HEK293T (cell line): ENCODE data around the gene SH3D21.

ENCODE experiments used
- BHLHE40 ChIP-seq: fragments of 450-650 bp; IDR thresholded peaks from 2 replicates; pipeline ENCODE4 v1.6.1; 2016; ENCODE audit warnings: mild to moderate bottlenecking, moderate library complexity, borderline replicate concordance
- CTBP1 ChIP-seq: fragments of 450-650 bp; IDR thresholded peaks from 2 replicates; pipeline ENCODE4 v1.6.1; 2016; ENCODE audit warnings: borderline replicate concordance
- ELF4 ChIP-seq: fragments of 450-650 bp; IDR thresholded peaks from 2 replicates; pipeline ENCODE4 v1.6.1; 2017; ENCODE audit warnings: antibody characterized with exemption
- FOXA1 ChIP-seq: fragments of 450-650 bp; IDR thresholded peaks from 2 replicates; pipeline ENCODE4 v1.6.1; 2016; ENCODE audit warnings: mild to moderate bottlenecking
- FOXK2 ChIP-seq: fragments of 450-650 bp; IDR thresholded peaks from 2 replicates; pipeline ENCODE4 v1.6.1; 2016; ENCODE audit warnings: mild to moderate bottlenecking
- FOXM1 ChIP-seq: fragments of 450-650 bp; IDR thresholded peaks from 2 replicates; pipeline ENCODE4 v1.6.1; 2017; ENCODE audit warnings: mild to moderate bottlenecking, borderline replicate concordance
- L3MBTL2 ChIP-seq: fragments of 450-650 bp; conservative IDR thresholded peaks from 2 replicates; pipeline ENCODE4 v1.6.1; 2016; ENCODE audit warnings: mild to moderate bottlenecking
- LEF1 ChIP-seq: fragments of 450-650 bp; IDR thresholded peaks from 2 replicates; pipeline ENCODE4 v1.6.1; 2017; ENCODE audit warnings: mild to moderate bottlenecking, borderline replicate concordance
- NFRKB ChIP-seq: fragments of 450-650 bp; IDR thresholded peaks from 2 replicates; pipeline ENCODE4 v1.6.1; 2016; ENCODE audit warnings: mild to moderate bottlenecking, moderate library complexity
- SP1 ChIP-seq: fragments of 450-650 bp; IDR thresholded peaks from 2 replicates; pipeline ENCODE4 v1.6.1; 2017
- SUZ12 ChIP-seq: fragments of 450-650 bp; IDR thresholded peaks from 2 replicates; pipeline ENCODE4 v1.6.1; 2016; ENCODE audit warnings: mild to moderate bottlenecking
- TARDBP ChIP-seq: fragments of 450-650 bp; IDR thresholded peaks from 2 replicates; pipeline ENCODE4 v1.6.1; 2016
- ZNF384 ChIP-seq: fragments of 450-650 bp; IDR thresholded peaks from 2 replicates; pipeline ENCODE4 v1.6.1; 2016
- TF ChIP-seq, protein P1 (sequence below): fragments of 450-650 bp; IDR thresholded peaks from 2 replicates; pipeline ENCODE4 v1.6.1; 2016

DNA sequence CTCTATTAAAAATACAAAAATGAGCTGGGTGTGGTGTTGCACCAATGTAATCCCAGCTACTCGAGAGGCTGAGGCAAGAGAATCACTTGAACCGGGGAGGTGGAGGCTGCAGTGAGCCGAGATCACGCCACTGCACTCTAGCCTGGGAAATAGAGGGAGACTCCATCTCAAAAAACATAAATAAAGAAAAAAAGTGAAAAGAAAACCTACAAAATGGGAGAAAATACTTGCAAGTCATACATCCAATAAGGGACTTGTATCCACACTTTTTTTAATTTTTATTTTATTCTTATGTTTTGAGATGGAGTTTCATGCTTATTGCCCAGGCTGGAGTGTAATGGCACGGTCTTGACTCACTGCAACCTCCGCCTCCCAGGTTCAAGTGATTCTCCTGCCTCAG, 29.5 kb upstream of the SH3D21 start:
- TF ChIP-seq SP1, result no peak
- no peak for TF ChIP-seq ZNF384
- TF ChIP-seq FOXA1, result no peak
- TF ChIP-seq SUZ12, result no peak
- no peak for TF ChIP-seq NFRKB
- TF ChIP-seq FOXK2, result no peak
- no peak for TF ChIP-seq FOXM1
- TF ChIP-seq, protein P1, sequence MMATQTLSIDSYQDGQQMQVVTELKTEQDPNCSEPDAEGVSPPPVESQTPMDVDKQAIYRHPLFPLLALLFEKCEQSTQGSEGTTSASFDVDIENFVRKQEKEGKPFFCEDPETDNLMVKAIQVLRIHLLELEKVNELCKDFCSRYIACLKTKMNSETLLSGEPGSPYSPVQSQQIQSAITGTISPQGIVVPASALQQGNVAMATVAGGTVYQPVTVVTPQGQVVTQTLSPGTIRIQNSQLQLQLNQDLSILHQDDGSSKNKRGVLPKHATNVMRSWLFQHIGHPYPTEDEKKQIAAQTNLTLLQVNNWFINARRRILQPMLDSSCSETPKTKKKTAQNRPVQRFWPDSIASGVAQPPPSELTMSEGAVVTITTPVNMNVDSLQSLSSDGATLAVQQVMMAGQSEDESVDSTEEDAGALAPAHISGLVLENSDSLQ, result no peak
- no peak for TF ChIP-seq TARDBP
- TF ChIP-seq LEF1, result no peak
- no peak for TF ChIP-seq BHLHE40
- no peak for TF ChIP-seq ELF4
- TF ChIP-seq L3MBTL2, result no peak
- no peak for TF ChIP-seq CTBP1
